ENCODE measurements around the gene AATK. TPM values are rescaled to one million over a fixed set of nuclear protein-coding genes. Genes with fewer than 3 reads are reported as not detected.

The AATK gene
- total and polyA plus RNA-seq, 2 experiments from 2014 or later = 1.1 to 5.0 TPM

GRCh38 chr17:81081222-81082176 is 84.5 kb downstream of the AATK start (continued):
- TF ChIP-seq REST (IDR thresholded peaks at IDR 0.05; ENCODE audit: unreplicated experiment) = no peak
- no peak for TF ChIP-seq NANOG (IDR thresholded peaks at IDR 0.05; ENCODE audit: borderline replicate concordance)
- TF ChIP-seq ZNF331 (CRISPR knock-in tag; IDR thresholded peaks at IDR 0.05; ENCODE audit: low read depth) = no peak
- TF ChIP-seq ETS1 (IDR thresholded peaks at IDR 0.05) = no peak
- TF ChIP-seq ZNF114 (CRISPR knock-in tag; IDR thresholded peaks at IDR 0.05) = no peak
- TF ChIP-seq EZH2 (IDR thresholded peaks at IDR 0.05; ENCODE audit: low read depth, unreplicated experiment) = no peak

GRCh38 chr17:81080019-81080418 is 86.0 kb downstream of the AATK start:
- DNase-seq (ENCODE audit: low spot score) = no peak
- H3K9me3 Mint-ChIP-seq = no peaks in the 10 kb centered on the region
- no peaks in the 10 kb centered on the region for H3K36me3 ChIP-seq (ENCODE audit: insufficient read depth)
- peaks cover 13% of the 10 kb centered on the region for H3K4me1 Mint-ChIP-seq
- H3K4me1 ChIP-seq (ENCODE audit: insufficient read depth) = no peaks in the 10 kb centered on the region
- H4K20me1 ChIP-seq (replicated peaks; ENCODE audit: insufficient read depth) = no peaks in the 10 kb centered on the region
- H3F3A ChIP-seq (replicated peaks; ENCODE audit: low read depth) = no peaks in the 10 kb centered on the region
- H3K27me3 Mint-ChIP-seq (ENCODE audit: insufficient read depth, low read depth, poor library complexity) = peaks cover 8% of the 10 kb centered on the region
- no peaks in the 10 kb centered on the region for H3K36me3 Mint-ChIP-seq (ENCODE audit: low read depth)
- no peak; the same call in 2 of the 3 replicates for ATAC-seq
- H3K4me3 Mint-ChIP-seq = no peak overlapping the region
- no peaks in the 10 kb centered on the region for H3K27me3 ChIP-seq (ENCODE audit: insufficient read depth)
- H2AFZ ChIP-seq = no peak overlapping the region
- H3K4me3 ChIP-seq = no peak overlapping the region
- H3K4me2 ChIP-seq = no peak overlapping the region
- H3K27ac ChIP-seq (ENCODE audit: low read depth) = no peak overlapping the region
- H3K79me2 ChIP-seq (replicated peaks; ENCODE audit: insufficient read depth) = no peaks in the 10 kb centered on the region
- H3K27ac Mint-ChIP-seq = 0 out of 2 replicates have a peak overlapping the region, but pooled peaks have one; percentile 85
- H3K9me2 ChIP-seq (ENCODE audit: insufficient read depth) = no peaks in the 10 kb centered on the region
- TF ChIP-seq CREB1 (CRISPR knock-in tag; IDR thresholded peaks at IDR 0.05; ENCODE audit: low read depth) (no peak), POLR2AphosphoS5 (IDR thresholded peaks at IDR 0.05; ENCODE audit: low read depth) (no peak), ETS1 (IDR thresholded peaks at IDR 0.05) (no peak), JUNB (IDR thresholded peaks at IDR 0.05; ENCODE audit: unreplicated experiment) (no peak), ZNF114 (CRISPR knock-in tag; IDR thresholded peaks at IDR 0.05) (no peak), EZH2phosphoT487 (IDR thresholded peaks at IDR 0.05; ENCODE audit: unreplicated experiment) (no peak), REST (IDR thresholded peaks at IDR 0.05; ENCODE audit: unreplicated experiment) (no peak), STAT1 (IDR thresholded peaks at IDR 0.05; ENCODE audit: unreplicated experiment) (no peak), ZNF331 (CRISPR knock-in tag; IDR thresholded peaks at IDR 0.05; ENCODE audit: low read depth) (no peak)

Data from GM23338 (cell line).